DMS153 (cell line): ENCODE data around the gene CCNA1.

Experiments
- DNase-seq: peaks from one replicate; lab custom pipeline; 2025; lab: John Stamatoyannopoulos, UW

CCNA1 gene

DNA sequence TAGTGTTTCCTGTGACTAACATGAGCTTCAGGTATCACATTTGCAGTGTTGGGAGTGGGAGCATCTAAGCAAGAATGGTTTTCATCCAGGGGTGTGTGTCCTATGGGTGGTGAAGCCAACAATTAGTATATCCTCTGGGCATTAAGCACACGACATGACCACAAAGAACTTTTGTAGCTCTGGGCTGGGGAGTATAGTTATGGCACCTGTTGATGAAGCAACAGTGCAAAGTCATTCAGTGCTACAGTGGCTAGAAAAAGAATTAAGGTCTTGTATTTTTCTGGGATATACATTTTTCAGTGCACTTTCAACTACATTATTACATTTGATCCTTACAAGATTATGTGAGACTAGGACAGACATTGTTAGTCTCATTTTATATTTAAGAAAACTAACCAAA lies 21.8 kb downstream of the CCNA1 start:
- no peak for DNase-seq

DNA sequence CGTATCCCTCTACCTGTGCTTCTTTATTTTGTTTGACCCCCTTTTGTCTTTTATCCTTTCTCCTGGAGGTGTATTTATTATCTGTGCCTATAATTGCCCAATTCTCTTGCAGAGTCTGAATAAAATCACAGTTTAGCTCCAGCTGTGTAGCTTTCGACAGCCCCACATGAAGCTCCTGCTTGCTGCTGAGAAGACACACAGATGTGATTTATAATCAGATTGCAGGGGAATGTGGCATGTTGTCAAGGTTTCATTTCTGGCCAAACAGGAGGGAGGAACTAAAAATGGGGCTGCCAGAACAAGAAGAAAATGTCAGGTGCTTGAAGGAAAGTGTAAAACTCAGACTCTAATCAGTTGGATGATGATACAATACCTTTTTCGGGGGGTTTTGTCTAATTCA lies 22.7 kb downstream of the CCNA1 start:
- DNase-seq = no peak

DNA sequence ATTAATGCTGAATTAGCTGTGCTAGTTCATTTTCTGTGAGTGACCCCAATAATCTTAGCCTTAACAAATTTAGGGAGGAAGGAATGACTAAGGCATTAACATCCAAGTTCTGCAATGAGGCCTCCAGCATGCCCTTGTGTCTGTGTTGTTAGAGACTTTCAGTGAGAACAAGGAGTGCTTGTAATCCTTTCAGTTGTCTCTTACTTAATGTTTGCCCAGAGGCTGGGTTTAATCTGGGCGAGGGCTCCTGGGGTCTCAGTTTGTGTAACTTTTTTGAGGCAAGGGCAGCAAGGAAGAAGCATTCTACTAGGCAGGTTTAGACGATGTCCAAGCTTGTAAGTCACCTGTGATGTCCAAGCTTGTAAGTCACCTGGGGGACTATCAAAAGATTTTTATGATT lies 24.3 kb downstream of the CCNA1 start:
- DNase-seq = no peak

DNA sequence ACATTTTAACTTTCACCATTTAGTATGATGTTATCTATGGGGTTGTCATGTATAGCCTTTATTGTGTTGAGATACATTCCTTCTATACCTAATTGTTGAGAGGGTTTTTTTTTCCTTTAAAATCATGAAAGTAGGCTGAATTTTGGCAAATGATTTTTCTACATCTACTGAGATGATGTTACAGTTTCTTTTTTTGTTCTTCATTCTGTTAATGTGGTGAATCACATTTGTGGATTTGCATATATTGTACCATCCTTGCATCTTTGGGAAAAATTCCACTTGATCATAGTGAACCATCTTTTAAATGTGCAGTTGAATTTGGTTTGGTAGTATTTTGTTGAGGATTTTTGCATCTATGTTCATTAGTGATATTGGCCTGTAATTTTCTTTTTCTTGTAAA lies 29.2 kb downstream of the CCNA1 start:
- DNase-seq = no peak

DNA sequence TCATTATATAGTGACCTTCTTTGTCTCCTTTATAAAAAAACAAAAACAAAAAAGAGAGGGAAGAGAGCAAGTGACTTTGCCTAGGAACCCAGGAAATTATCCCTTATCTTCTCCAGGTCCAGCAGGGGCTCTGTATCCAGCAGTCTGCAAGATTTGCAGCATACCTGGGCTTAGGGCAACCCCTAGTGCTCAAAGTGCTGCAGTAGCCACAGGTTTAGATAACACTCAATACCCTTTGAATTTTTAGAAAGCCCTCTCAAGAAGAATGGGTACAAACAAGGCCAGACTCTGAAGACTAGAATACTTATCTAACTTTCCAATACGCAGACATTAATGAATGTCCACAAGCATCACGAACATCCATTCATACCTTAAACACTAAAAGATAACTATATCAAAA lies 43.2 kb downstream of the CCNA1 start:
- no peak for DNase-seq

DNA sequence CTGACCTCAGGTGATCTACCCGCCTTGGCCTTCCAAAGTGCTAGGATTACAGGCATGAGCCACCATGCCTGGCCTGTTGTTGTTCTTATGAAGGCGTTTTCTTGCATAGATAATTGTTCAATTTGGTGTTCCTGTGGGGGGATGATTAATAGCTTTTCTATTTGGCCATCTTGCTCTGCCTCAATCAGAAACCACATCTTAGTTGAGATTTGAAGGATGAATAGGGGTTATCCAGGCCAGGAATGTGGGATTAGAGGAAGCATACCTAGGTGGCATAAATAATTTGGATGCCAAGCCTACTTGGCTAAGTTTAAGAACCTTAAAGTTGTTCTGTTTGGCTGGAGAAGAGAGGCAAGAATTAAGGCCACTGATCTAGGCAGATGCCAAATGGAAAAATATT lies 44.4 kb downstream of the CCNA1 start:
- DNase-seq = no peak

DNA sequence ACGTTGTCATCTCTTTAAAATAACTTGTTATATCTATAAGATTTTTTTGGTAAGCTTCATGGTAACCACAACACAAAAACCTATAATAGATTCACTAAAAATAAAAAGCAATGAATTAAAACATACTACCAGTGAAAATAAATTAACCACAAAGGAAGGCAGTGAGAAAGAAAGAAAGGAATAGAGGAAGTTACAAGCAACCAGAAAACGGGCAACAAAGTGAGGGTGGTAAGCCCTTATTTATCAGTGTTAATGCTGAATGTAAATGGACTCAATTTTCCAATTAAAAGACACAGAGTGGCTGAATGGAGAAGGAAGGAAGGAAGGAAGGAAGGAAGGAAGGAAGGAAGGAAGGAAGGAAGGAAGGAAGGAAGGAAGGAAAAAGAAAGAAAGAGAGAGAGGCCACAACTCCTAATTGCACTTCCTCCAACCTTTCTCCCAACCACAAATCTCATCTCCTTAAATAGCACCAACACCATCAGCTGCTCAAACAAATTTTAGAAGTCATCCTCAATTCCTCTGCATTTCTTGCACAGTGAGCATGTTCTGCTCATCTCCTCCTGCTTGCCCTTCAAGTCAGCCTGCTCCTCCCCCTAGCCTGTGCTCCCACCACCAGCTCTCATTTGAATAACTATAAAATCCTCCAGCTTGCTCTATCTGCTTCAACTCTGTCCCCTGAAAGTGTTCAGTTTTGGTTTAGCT lies 48.6 kb downstream of the CCNA1 start:
- no peak for DNase-seq

DNA sequence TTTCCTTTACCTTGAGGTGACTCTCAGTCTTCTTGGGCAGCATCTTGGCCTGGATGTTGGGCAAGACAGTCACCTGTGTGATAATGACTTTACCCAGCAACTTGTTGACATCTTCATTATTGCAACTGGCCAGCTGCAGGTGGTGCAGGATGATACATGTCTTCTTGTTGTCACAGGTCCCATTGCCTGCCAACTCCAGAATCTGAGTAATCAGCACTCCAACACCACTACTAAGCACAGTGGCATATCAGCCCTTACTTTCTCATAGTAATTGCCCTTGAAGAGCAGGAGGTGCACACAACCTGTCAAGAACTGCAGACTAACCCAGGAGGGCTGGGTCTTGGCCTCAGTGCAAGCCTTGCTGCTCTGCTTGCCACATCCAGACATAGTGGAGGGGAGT lies 57.8 kb downstream of the CCNA1 start:
- no peak for DNase-seq
